ELR (cell line): ENCODE results near the gene RPL41.
"Not testable (repeated sequence)": the region's sequence is repeated elsewhere in the genome, so short reads cannot be mapped to it uniquely, and the experiment has no call there.

ENCODE experiments used
- DNase-seq: peaks from one replicate; pipeline ENCODE4 v3.0.0-alpha.2; 2015; ENCODE audit warnings: low read depth

RPL41 gene

GRCh38 chr12:56116267-56117081, at the start of gene RPL41:
Gene RPL41 (plus strand): TSS chr12:56116633.
- DNase-seq: peak; percentile 97

- DNase-seq: peak; percentile 75
Measured at GRCh38 chr12:56071648-56072047, 44.8 kb upstream of the RPL41 start.

- DNase-seq: no peak
Measured at GRCh38 chr12:56074396-56074795, 42.0 kb upstream of the RPL41 start.

GRCh38 chr12:56077966-56078365, 38.5 kb upstream of the RPL41 start:
- DNase-seq: not testable (repeated sequence)

- DNase-seq: no peak
Measured at GRCh38 chr12:56078427-56078826, 38.0 kb upstream of the RPL41 start.

GRCh38 chr12:56078931-56079722, 37.3 kb upstream of the RPL41 start:
- peak; percentile 90 for DNase-seq

GRCh38 chr12:56079723-56080555, 36.5 kb upstream of the RPL41 start, which contains the start of gene ERBB3:
Gene ERBB3 (plus strand): TSS chr12:56080165. CDS start chr12:56080301, 136 bp downstream.
- peak; percentile 91 for DNase-seq

- DNase-seq: no peak
Measured at GRCh38 chr12:56080556-56081138, 35.8 kb upstream of the RPL41 start.

GRCh38 chr12:56081393-56082347, 34.8 kb upstream of the RPL41 start:
- DNase-seq: no peak

- no peak for DNase-seq
Measured at GRCh38 chr12:56082382-56082781, 34.1 kb upstream of the RPL41 start.

GRCh38 chr12:56082967-56083366, 33.5 kb upstream of the RPL41 start:
- no peak for DNase-seq

GRCh38 chr12:56084958-56085543, 31.4 kb upstream of the RPL41 start:
- peak; percentile 54 for DNase-seq

- DNase-seq: no peak
Measured at GRCh38 chr12:56086096-56086495, 30.3 kb upstream of the RPL41 start.

- no peak for DNase-seq
Measured at GRCh38 chr12:56086608-56087007, 29.8 kb upstream of the RPL41 start.

- DNase-seq: no peak
Measured at GRCh38 chr12:56087220-56087619, 29.2 kb upstream of the RPL41 start.

- DNase-seq: no peak
Measured at GRCh38 chr12:56097738-56098137, 18.7 kb upstream of the RPL41 start.

GRCh38 chr12:56098592-56098991, 17.8 kb upstream of the RPL41 start:
- no peak for DNase-seq

- no peak for DNase-seq
Measured at GRCh38 chr12:56099787-56100186, 16.6 kb upstream of the RPL41 start.

- no peak for DNase-seq
Measured at GRCh38 chr12:56101045-56101444, 15.4 kb upstream of the RPL41 start.

GRCh38 chr12:56102683-56103065, 13.8 kb upstream of the RPL41 start:
- no peak for DNase-seq
